ENCODE results near the gene NUAK2.
"Not testable (repeated sequence)": the region's sequence is repeated elsewhere in the genome, so short reads cannot be mapped to it uniquely, and the experiment has no call there.

Gene NUAK2

GRCh38 chr1:205321162-205321958 lies at the start of gene NUAK2:
NUAK2 (minus strand) TSS chr1:205321745; CDS start chr1:205321628, 117 bp downstream.
- FAIRE-seq: peak; percentile 95

GRCh38 chr1:205370780-205371179 lies 49.2 kb upstream of the NUAK2 start:
- FAIRE-seq: no peak

GRCh38 chr1:205369701-205370123 lies 48.2 kb upstream of the NUAK2 start:
- FAIRE-seq: no peak

- no peak for FAIRE-seq
Observed at GRCh38 chr1:205368478-205368877, 46.9 kb upstream of the NUAK2 start.

GRCh38 chr1:205365945-205366463 lies 44.5 kb upstream of the NUAK2 start:
- no peak for FAIRE-seq

- FAIRE-seq: not testable (repeated sequence)
Observed at GRCh38 chr1:205365086-205365485, 43.5 kb upstream of the NUAK2 start.

GRCh38 chr1:205360891-205361290 lies 39.3 kb upstream of the NUAK2 start:
- no peak for FAIRE-seq

GRCh38 chr1:205359771-205360565 lies 38.4 kb upstream of the NUAK2 start:
- no peak for FAIRE-seq

GRCh38 chr1:205358579-205358978 lies 37.0 kb upstream of the NUAK2 start:
- no peak for FAIRE-seq

- no peak for FAIRE-seq
Observed at GRCh38 chr1:205357567-205357966, 36.0 kb upstream of the NUAK2 start.

GRCh38 chr1:205356440-205357139 lies 35.0 kb upstream of the NUAK2 start, which contains the start of gene KLHDC8A:
KLHDC8A (minus strand) TSS chr1:205356922; CDS start chr1:205343604, 13,318 bp downstream.
- no peak for FAIRE-seq

GRCh38 chr1:205355075-205355453 lies 33.5 kb upstream of the NUAK2 start:
- FAIRE-seq: no peak

GRCh38 chr1:205354259-205355074 lies 32.9 kb upstream of the NUAK2 start:
- FAIRE-seq: peak; percentile 88

GRCh38 chr1:205353612-205354011 lies 32.1 kb upstream of the NUAK2 start:
- FAIRE-seq: no peak

GRCh38 chr1:205353191-205353590 lies 31.6 kb upstream of the NUAK2 start:
- no peak for FAIRE-seq

- FAIRE-seq: no peak
Observed at GRCh38 chr1:205351984-205352713, 30.6 kb upstream of the NUAK2 start.

- FAIRE-seq: no peak
Observed at GRCh38 chr1:205350691-205351141, 29.2 kb upstream of the NUAK2 start.

GRCh38 chr1:205350124-205350523 lies 28.6 kb upstream of the NUAK2 start:
- no peak for FAIRE-seq

GRCh38 chr1:205348554-205349487 lies 27.3 kb upstream of the NUAK2 start:
- no peak for FAIRE-seq

- no peak for FAIRE-seq
Observed at GRCh38 chr1:205346956-205347574, 25.5 kb upstream of the NUAK2 start.
